Uterus (tissue), 2 donors: ENCODE results near the gene NR3C2.

Experiments used
- POLR2A ChIP-seq, 2 donors: fragments of 450-650 bp; IDR thresholded peaks; one replicate each; pipeline ENCODE4 v1.6.1; 2016; ENCODE audit warnings: antibody characterized with exemption in 2 of 2, mild to moderate bottlenecking in 1 of 2, moderate library complexity in 1 of 2
- TF ChIP-seq, protein P1 (sequence below), 4 experiments: fragments of 200-600 bp in 2 of 4; fragments of 450-650 bp in 2 of 4; sonication (generic) in 2 of 4; IDR thresholded peaks; one replicate each; pipeline ENCODE4 v1.5.1; 2016 to 2019; ENCODE audit warnings: antibody characterized with exemption in 4 of 4, mild to moderate bottlenecking in 2 of 4, moderate library complexity in 1 of 4

DNA sequence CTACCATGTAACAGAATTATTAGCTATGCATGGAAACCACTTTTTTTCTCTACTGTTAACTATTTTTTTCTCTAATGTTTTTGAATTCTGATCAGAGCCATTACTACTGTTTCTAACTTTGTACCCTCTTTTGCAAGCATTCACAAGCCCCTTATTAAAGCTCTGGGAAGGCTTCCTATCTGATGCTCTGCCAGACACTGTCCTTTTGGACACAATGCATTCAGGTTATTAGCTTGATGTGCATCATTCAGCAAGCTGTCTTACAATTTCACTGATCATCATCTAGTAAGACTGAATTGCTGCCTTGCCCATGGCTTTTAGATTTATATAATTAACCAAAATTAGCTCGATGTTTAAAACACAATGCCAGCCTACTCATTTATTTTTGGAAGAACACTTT is 155.1 kb downstream of the NR3C2 start:
- TF ChIP-seq, protein P1, sequence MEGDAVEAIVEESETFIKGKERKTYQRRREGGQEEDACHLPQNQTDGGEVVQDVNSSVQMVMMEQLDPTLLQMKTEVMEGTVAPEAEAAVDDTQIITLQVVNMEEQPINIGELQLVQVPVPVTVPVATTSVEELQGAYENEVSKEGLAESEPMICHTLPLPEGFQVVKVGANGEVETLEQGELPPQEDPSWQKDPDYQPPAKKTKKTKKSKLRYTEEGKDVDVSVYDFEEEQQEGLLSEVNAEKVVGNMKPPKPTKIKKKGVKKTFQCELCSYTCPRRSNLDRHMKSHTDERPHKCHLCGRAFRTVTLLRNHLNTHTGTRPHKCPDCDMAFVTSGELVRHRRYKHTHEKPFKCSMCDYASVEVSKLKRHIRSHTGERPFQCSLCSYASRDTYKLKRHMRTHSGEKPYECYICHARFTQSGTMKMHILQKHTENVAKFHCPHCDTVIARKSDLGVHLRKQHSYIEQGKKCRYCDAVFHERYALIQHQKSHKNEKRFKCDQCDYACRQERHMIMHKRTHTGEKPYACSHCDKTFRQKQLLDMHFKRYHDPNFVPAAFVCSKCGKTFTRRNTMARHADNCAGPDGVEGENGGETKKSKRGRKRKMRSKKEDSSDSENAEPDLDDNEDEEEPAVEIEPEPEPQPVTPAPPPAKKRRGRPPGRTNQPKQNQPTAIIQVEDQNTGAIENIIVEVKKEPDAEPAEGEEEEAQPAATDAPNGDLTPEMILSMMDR (IDR thresholded peaks at IDR 0.05), result no peak
- no peak for TF ChIP-seq POLR2A (IDR thresholded peaks at IDR 0.05)
